Measurements from ENCODE around the gene CYB561D1. TPM values are rescaled to one million over a fixed set of nuclear protein-coding genes. Genes with fewer than 3 reads are reported as not detected.

CYB561D1 gene
- total and polyA plus RNA-seq, 9 of the 15 experiments (the other 6 are each of a cell fraction or from before 2014, with no cell fraction given) = 0.71 to 7.2 (median 3.5) TPM

DNA sequence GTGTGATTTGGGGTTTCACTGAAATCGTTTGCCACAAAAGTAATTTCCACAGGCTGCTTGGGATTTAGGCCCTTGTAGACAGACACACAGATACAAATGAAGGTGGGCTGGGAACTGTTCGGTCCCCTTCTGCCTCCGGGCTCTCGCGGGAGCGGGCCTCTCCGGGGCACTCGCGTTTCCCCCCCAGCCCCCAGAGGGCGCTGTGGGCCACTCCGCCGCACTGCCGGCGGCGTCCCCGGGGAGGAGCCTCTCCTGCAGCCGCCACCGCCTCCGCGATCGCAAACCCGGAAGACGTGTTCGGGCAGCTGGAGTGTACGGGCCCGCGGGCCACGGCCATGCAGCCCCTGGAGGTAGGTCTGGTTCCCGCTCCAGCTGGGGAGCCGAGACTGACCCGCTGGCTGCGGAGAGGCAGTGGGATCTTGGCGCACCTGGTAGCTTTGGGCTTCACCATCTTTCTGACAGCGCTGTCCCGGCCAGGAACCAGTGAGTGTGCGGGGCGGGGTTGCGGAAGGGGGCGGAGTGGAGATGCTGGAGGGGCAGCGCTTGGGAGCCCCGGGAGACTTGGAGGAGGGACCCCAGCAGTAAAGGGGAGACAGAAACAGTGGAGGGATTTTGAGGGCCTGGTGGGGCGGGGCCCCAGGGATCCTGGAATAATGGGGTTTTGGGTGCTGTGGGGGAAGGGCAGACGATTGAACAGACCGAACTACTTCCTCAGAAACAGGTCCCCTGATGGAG lies at the start of gene CYB561D1 (continued):
- no peak for TF ChIP-seq ZNF778 (CRISPR knock-in tag; IDR thresholded peaks at IDR 0.05)
- TF ChIP-seq ZBTB7A (IDR thresholded peaks at IDR 0.05; ENCODE audit: borderline replicate concordance, control insufficient read depth, low read depth, low read length) = peak; percentile 49; the same call in 1 of the 2 replicates
- peak; percentile 99 for TF ChIP-seq ELF2 (CRISPR knock-in tag; IDR thresholded peaks at IDR 0.05)
- TF ChIP-seq ZNF830 (CRISPR knock-in tag; IDR thresholded peaks at IDR 0.05) = no peak
- peak; percentile 74 for TF ChIP-seq POLR2AphosphoS5 (IDR thresholded peaks at IDR 0.05; ENCODE audit: control insufficient read depth, insufficient read depth, low read depth, low read length)
- TF ChIP-seq NR2F6 (CRISPR knock-in tag; IDR thresholded peaks at IDR 0.05) = no peak
- TF ChIP-seq TAF7 (tag; IDR thresholded peaks at IDR 0.05) = peak; percentile 35; the same call in 1 of the 2 replicates
- TF ChIP-seq, protein P1, sequence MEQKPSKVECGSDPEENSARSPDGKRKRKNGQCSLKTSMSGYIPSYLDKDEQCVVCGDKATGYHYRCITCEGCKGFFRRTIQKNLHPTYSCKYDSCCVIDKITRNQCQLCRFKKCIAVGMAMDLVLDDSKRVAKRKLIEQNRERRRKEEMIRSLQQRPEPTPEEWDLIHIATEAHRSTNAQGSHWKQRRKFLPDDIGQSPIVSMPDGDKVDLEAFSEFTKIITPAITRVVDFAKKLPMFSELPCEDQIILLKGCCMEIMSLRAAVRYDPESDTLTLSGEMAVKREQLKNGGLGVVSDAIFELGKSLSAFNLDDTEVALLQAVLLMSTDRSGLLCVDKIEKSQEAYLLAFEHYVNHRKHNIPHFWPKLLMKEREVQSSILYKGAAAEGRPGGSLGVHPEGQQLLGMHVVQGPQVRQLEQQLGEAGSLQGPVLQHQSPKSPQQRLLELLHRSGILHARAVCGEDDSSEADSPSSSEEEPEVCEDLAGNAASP (IDR thresholded peaks at IDR 0.05) = no peak
- peak; percentile 76; the same call in 1 of the 2 replicates for TF ChIP-seq LARP7 (IDR thresholded peaks at IDR 0.05)
- 0 out of 2 replicates have a peak, but pooled peaks have one; percentile 50 for TF ChIP-seq E2F3 (CRISPR knock-in tag; IDR thresholded peaks at IDR 0.05)
- TF ChIP-seq ZNF212 (CRISPR knock-in tag; IDR thresholded peaks at IDR 0.05) = peak; percentile 78; the same call in 1 of the 2 replicates
- TF ChIP-seq, protein P2, sequence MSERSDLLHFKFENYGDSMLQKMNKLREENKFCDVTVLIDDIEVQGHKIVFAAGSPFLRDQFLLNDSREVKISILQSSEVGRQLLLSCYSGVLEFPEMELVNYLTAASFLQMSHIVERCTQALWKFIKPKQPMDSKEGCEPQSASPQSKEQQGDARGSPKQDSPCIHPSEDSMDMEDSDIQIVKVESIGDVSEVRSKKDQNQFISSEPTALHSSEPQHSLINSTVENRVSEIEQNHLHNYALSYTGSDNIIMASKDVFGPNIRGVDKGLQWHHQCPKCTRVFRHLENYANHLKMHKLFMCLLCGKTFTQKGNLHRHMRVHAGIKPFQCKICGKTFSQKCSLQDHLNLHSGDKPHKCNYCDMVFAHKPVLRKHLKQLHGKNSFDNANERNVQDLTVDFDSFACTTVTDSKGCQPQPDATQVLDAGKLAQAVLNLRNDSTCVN (CRISPR knock-in tag; IDR thresholded peaks at IDR 0.05) = no peak

All from K562 (cell line).